ENCODE results near the gene SLC19A1. TPM values are rescaled to one million over a fixed set of nuclear protein-coding genes. Genes with fewer than 3 reads are reported as not detected.

The SLC19A1 gene
- total RNA-seq, 1 donor from 2014 or later = 19.3 TPM

- TF ChIP-seq, protein P1, sequence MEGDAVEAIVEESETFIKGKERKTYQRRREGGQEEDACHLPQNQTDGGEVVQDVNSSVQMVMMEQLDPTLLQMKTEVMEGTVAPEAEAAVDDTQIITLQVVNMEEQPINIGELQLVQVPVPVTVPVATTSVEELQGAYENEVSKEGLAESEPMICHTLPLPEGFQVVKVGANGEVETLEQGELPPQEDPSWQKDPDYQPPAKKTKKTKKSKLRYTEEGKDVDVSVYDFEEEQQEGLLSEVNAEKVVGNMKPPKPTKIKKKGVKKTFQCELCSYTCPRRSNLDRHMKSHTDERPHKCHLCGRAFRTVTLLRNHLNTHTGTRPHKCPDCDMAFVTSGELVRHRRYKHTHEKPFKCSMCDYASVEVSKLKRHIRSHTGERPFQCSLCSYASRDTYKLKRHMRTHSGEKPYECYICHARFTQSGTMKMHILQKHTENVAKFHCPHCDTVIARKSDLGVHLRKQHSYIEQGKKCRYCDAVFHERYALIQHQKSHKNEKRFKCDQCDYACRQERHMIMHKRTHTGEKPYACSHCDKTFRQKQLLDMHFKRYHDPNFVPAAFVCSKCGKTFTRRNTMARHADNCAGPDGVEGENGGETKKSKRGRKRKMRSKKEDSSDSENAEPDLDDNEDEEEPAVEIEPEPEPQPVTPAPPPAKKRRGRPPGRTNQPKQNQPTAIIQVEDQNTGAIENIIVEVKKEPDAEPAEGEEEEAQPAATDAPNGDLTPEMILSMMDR (conservative IDR thresholded peaks at IDR 0.05; ENCODE audit: low read depth, low read length) = no peak
- no peak overlapping the region for H3K4me3 ChIP-seq (ENCODE audit: low read depth, low read length)
- no peak for DNase-seq (ENCODE audit: low read depth)
These were observed 16.9 kb downstream of the SLC19A1 start for GRCh38 chr21:45525153-45525909.

DNA sequence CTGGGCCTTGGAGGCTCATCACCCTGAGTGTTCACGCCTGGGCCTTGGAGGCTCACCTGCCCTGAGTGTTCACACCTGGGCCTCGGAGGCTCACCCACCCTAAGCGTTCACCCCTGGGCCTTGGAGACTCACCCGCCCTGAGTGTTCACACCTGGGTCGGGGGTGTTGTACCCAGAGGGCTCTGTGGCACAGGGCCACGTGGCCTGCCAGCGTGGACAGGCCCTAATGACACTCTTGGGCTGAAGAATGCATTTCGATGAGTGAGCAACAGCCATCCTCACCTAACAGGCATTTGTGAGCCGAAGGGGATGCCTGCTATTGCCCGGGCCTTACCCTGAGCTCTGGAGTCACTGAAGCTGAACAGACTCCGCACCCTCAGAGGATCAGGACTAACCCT, 17.5 kb downstream of the SLC19A1 start:
- no peak for DNase-seq (ENCODE audit: low read depth)
- TF ChIP-seq, protein P1 (conservative IDR thresholded peaks at IDR 0.05; ENCODE audit: low read depth, low read length) = no peak
- H3K4me3 ChIP-seq (ENCODE audit: low read depth, low read length) = no peak overlapping the region

- H3K4me3 ChIP-seq (ENCODE audit: low read depth, low read length) = no peak overlapping the region
- no peak for DNase-seq (ENCODE audit: low read depth)
- TF ChIP-seq, protein P1 (conservative IDR thresholded peaks at IDR 0.05; ENCODE audit: low read depth, low read length) = no peak
These were observed 18.7 kb downstream of the SLC19A1 start for GRCh38 chr21:45523411-45524101.

- no peak overlapping the region for H3K4me3 ChIP-seq (ENCODE audit: low read depth, low read length)
- DNase-seq (ENCODE audit: low read depth) = no peak
- TF ChIP-seq, protein P1 (conservative IDR thresholded peaks at IDR 0.05; ENCODE audit: low read depth, low read length) = no peak
These were observed 19.3 kb downstream of the SLC19A1 start for GRCh38 chr21:45522986-45523385.

GRCh38 chr21:45522381-45522780, 19.9 kb downstream of the SLC19A1 start:
- no peak overlapping the region for H3K4me3 ChIP-seq (ENCODE audit: low read depth, low read length)
- DNase-seq (ENCODE audit: low read depth) = no peak
- TF ChIP-seq, protein P1 (conservative IDR thresholded peaks at IDR 0.05; ENCODE audit: low read depth, low read length) = no peak

DNA sequence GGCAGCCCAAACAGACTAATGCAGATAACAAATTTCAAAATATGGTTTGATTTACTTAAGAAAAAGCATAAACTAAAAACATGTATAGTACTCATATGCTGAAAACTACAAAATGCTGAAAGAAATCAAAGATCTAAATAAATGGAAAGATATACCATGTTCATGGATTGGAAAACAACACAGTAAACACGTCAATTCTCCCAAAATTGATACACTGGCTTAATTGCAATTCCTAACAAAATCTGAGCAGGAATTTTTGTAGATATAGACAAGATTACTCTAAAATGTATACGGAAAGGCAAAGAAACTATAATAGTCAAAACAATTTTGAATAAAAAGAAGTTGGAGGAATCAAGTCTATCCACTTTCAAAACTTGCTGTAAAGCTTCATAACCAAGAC, 21.0 kb downstream of the SLC19A1 start:
- no peak overlapping the region for H3K4me3 ChIP-seq (ENCODE audit: low read depth, low read length)
- DNase-seq (ENCODE audit: low read depth) = no peak
- TF ChIP-seq, protein P1 (conservative IDR thresholded peaks at IDR 0.05; ENCODE audit: low read depth, low read length) = no peak
